Heart left ventricle (tissue), 13 donors: Measurements from ENCODE around the gene MCTP1.

Experiments
- CTCF ChIP-seq, 12 donors: fragments of 200-600 bp; sonication (generic) in 4 of 12; IDR thresholded peaks; one replicate each; pipeline versions ENCODE4 v1.5.0 to v1.8.0; 2018 to 2022; ENCODE audit warnings: antibody characterized with exemption in 12 of 12, mild to moderate bottlenecking in 5 of 12
- POLR2A ChIP-seq, 2 donors: fragments of 450-650 bp; IDR thresholded peaks; one replicate each; pipeline ENCODE4 v1.6.1; 2017; ENCODE audit warnings: antibody characterized with exemption in 2 of 2, mild to moderate bottlenecking in 2 of 2, moderate library complexity in 2 of 2
- donor health status: ischemic (EF 13 %, LVEDD 7.1; RV severe dilation, severe dysfunction).
- donor health status: DM: no; HTN: yes; CAD: no.
- donor health status: DM: no; HTN: no; CAD: no.
- donor health status: ischemic (EF 25% LVEDD 6.9; RV normal size, moderate dysfunction).
- donor health status: ischemic (EF 25% LVEDD 5.7; RV mildly dilated, moderate dysfunction).
- donor health status: ischemic (EF 35%, LVEDD 5.7; RV mildly dilated, moderate dysfunction).
- donor health status: nonischemic (EF 11% LVEDD 7.7; RV severe dilation, severe dysfunction).
- donor health status: DM: yes; HTN: yes; CAD: no.
- donor health status: PGD.
- donor health status: ischemic (EF 29% LVEDD 5.4; RV normal size, mild dysfunction).
- donor health status: nonischemic (EF 23%, LVEDD 6.1; RV moderate dilation, normal function).

- TF ChIP-seq CTCF (IDR thresholded peaks at IDR 0.05) (no peak), POLR2A (IDR thresholded peaks at IDR 0.05) (no peak)
These were observed 216.5 kb downstream of the MCTP1 start for GRCh38 chr5:95068289-95068910.
